Right cardiac atrium (tissue), 5 donors: Measurements from ENCODE around the gene PACS2. TPM values are rescaled to one million over a fixed set of nuclear protein-coding genes. Genes with fewer than 3 reads are reported as not detected.
"Not testable (repeated sequence)": the region's sequence is repeated elsewhere in the genome, so short reads cannot be mapped to it uniquely, and the experiment has no call there.

Experiments used
- ATAC-seq, 2 donors: fragments of 200-7000 bp; cut with Tn5 transposase; one replicate each; pipeline versions ENCODE4 v1.8.0 to v1.9.1; 2020; ENCODE audit warnings: moderate library complexity in 2 of 2, mild to moderate bottlenecking in 1 of 2
- DNase-seq, 3 donors: peaks; one replicate each; pipeline ENCODE4 v3.0.0-alpha.2; 2020
- H3K27ac ChIP-seq: one replicate; pipeline ENCODE4 v1.5.1; 2013; ENCODE audit warnings: mild to moderate bottlenecking, low read length, control low read depth, moderate library complexity
- H3K27me3 ChIP-seq: one replicate; pipeline ENCODE4 v1.6.1; 2013; ENCODE audit not compliant: control insufficient read depth, insufficient read depth
- H3K4me1 ChIP-seq: one replicate; pipeline ENCODE4 v1.6.1; 2013; ENCODE audit warnings: low read length; ENCODE audit not compliant: control insufficient read depth, insufficient read depth
- H3K4me3 ChIP-seq: one replicate; pipeline ENCODE4 v1.5.1; 2013; ENCODE audit warnings: low read length, control low read depth
- H3K9me3 ChIP-seq: one replicate; pipeline ENCODE4 v1.6.1; 2013; ENCODE audit warnings: low read length; ENCODE audit not compliant: control insufficient read depth
- WGBS: extraction: QIAGEN DNeasy Blood & Tissue Kit; methylation state at CpG from one replicate; pipeline ENCODE4 v1.1.7; 2013; 5-methylcytosine and 5-hydroxymethylcytosine counted together
- intact Hi-C, 4 donors: fragments of 100-400 bp; cut with DNase I; formaldehyde crosslinking; loops; one replicate each; pipeline versions ENCODE4 v1.11.0 to v1.14.0; 2022 to 2023
- polyA plus RNA-seq: library from polyadenylated mRNA; stranded (reverse); fragments of 200-250 nt; gene quantifications from one replicate; pipeline ENCODE4 v1.2.3, GENCODE V29; 2013
- total RNA-seq, 4 donors: library from RNA; stranded (reverse); fragmentation: NEBNext Ultra II Directional; extraction: Animal tissue kit (Norgen Biotek cat#: 25700); gene quantifications; one replicate each; pipeline ENCODE4 v1.2.1, GENCODE V29; 2021
- donor health status: healthy with polysubstance abuse.
- donor health status: DM: no; HTN: yes; CAD: no.
- donor health status: DM: no; HTN: no; CAD: no.
- donor health status: DM: no; HTN: yes; CAD: no; lungs with severe emphysema.
- donor health status: DM: yes; HTN: yes; CAD: no.

The PACS2 gene
- total and polyA plus RNA-seq, 5 donors, result 50.6 to 67.0 (median 63.0) TPM

- WGBS, result 50% methylated on average over 2 of the region's 4 CpGs
- H3K27me3 ChIP-seq, H3K4me3 ChIP-seq, ATAC-seq, DNase-seq, H3K9me3 ChIP-seq, H3K27ac ChIP-seq, intact Hi-C loops, H3K4me1 ChIP-seq: not testable (repeated sequence)
Observed at GRCh38 chr14:105277448-105277847, 37.1 kb upstream of the PACS2 start.

DNA sequence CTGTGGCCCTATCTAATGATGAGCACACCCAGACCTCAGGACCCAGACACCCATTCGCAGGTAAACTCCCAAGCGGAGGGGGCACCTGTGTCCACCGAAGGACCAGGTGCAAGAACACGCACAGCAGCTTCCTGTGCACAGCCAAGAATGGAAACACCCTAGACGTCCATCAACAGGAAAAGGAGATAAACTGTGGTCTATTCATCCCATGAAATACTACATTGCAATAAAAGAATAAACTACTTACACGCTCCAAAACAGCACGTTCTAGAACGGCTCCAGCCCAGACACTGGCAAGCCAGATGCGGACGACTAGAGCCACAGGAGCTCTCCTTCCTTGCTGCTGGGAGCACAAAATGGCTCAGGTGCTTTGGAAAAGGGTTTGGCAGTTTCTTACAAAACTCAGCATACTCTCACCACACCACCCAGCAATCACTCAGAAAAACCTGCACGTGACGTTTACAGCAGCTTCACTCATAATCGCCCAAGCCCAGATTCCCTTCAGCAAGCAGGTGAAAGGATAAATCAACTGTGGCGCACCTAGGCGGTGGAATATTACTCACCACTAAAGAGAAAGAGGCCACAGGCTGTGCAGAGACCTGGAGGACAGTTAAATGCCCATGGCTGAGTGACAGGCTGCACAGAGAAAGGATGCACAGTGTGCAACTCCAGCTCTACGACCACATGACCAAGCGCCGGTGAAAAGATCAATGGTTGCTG, 34.7 kb upstream of the PACS2 start:
- H3K4me1 ChIP-seq, result no peaks in the 10 kb centered on the region
- H3K27me3 ChIP-seq, result no peaks in the 10 kb centered on the region
- WGBS, result 89% methylated on average over 18 of the region's 18 CpGs
- no peak for ATAC-seq
- H3K27ac ChIP-seq, result no peak overlapping the region
- no peak for DNase-seq
- no peak overlapping the region for H3K4me3 ChIP-seq
- no peaks in the 10 kb centered on the region for H3K9me3 ChIP-seq
- intact Hi-C loops, result loop anchor here in 2 of 4 donors (5.0 to 10.0 kb wide), 3 partner anchors 73 to 185 kb away; no protein-coding TSS in a partner anchor

DNA sequence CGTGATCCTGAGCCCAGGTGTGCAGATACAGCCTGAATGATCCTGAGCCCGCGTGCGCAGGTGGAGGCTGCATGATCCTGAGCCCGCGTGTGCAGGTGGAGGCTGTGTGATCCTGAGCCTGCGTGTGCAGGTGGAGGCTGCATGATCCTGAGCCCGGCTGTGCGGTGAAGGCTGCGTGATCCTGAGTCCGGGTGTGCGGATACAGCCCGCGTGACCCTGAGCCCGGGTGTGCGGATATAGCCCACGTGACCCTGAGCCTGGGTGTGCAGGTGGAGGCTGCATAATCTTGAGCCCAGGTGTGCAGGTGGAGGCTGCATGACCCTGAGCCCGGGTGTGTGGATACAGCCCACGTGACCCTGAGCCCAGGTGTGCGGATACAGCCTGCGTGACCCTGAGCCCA, 34.0 kb upstream of the PACS2 start:
- WGBS, result 96% methylated on average over 21 of the region's 21 CpGs
- no peak for DNase-seq
- H3K27me3 ChIP-seq, result no peaks in the 10 kb centered on the region
- intact Hi-C loops, result loop anchor here in 2 of 4 donors (5.0 to 10.0 kb wide), 3 partner anchors 73 to 186 kb away; no protein-coding TSS in a partner anchor
- H3K9me3 ChIP-seq, result no peaks in the 10 kb centered on the region
- no peak overlapping the region for H3K4me3 ChIP-seq
- no peak for ATAC-seq
- no peak overlapping the region for H3K27ac ChIP-seq
- no peaks in the 10 kb centered on the region for H3K4me1 ChIP-seq

GRCh38 chr14:105281371-105282097, 33.0 kb upstream of the PACS2 start:
- Histone ChIP-seq H3K4me3 (no peak overlapping the region), H3K4me1 (no peaks in the 10 kb centered on the region), H3K27ac (no peak overlapping the region), H3K9me3 (no peaks in the 10 kb centered on the region), H3K27me3 (no peaks in the 10 kb centered on the region)
- ATAC-seq (no peak), DNase-seq (no peak)
- intact Hi-C loops, result loop anchor here in 2 of 4 donors (5.0 to 10.0 kb wide), 3 partner anchors 74 to 187 kb away; no protein-coding TSS in a partner anchor
- 67% methylated on average over 23 of the region's 23 CpGs for WGBS

- ATAC-seq (no peak), DNase-seq (no peak)
- intact Hi-C loops, result loop anchor here in 2 of 4 donors (5.0 to 10.0 kb wide), 3 partner anchors 75 to 187 kb away; no protein-coding TSS in a partner anchor
- Histone ChIP-seq H3K27me3 (no peaks in the 10 kb centered on the region), H3K9me3 (no peaks in the 10 kb centered on the region), H3K4me1 (no peaks in the 10 kb centered on the region), H3K4me3 (no peak overlapping the region), H3K27ac (no peak overlapping the region)
- WGBS, result 78% methylated on average over 16 of the region's 16 CpGs
Observed at GRCh38 chr14:105282098-105282725, 32.3 kb upstream of the PACS2 start.

DNA sequence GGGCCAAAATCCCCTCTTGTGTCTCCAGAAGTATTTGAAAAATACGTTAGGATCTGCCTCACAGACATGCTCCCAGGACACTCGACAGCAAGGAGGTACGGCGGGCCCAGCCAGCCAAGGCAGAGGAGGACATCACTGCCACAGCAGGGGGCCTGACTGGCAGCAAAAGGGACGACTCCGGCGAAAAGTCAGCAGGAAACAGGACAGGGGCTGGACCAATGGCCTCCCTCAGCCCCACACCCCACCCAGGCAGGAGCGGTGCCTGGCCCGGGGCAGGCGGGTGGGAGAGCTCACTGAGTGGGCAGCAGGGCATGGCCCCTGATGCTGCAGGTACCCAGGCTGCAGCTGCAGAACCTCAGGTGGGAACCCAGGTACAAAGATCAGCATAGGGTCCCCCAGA, 31.5 kb upstream of the PACS2 start:
- Histone ChIP-seq H3K27me3 (no peaks in the 10 kb centered on the region), H3K4me3 (no peak overlapping the region), H3K4me1 (no peaks in the 10 kb centered on the region), H3K9me3 (no peaks in the 10 kb centered on the region), H3K27ac (no peak overlapping the region)
- DNase-seq (no peak), ATAC-seq (peak in 1 of 2 donors; percentile 10)
- WGBS, result 77% methylated on average over 10 of the region's 10 CpGs
- intact Hi-C loops, result loop anchor here in 2 of 4 donors (5.0 to 10.0 kb wide), 3 partner anchors 76 to 188 kb away; no protein-coding TSS in a partner anchor

DNA sequence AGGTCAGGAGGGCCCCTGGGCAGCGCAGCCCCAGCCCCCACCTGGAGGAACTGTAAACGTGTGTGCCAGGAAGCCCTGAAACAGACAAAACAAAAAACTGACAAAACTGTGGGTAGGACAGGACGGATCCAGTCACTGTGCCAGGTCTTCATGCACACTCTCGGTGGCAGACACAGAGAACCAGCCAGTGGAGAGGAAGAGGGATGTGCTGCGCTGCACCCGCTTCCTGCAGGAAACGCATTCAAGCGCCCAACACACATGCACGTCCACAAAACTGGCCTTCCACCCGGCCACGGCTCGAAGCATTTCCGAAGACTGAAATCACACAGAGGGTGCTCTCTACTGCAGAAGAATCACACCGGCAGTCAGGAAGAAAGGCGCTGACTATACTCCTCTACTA, 30.6 kb upstream of the PACS2 start:
- 57% methylated on average over 15 of the region's 15 CpGs for WGBS
- Histone ChIP-seq H3K9me3 (no peaks in the 10 kb centered on the region), H3K4me3 (no peak overlapping the region), H3K4me1 (no peaks in the 10 kb centered on the region), H3K27ac (no peak overlapping the region), H3K27me3 (no peaks in the 10 kb centered on the region)
- DNase-seq (no peak), ATAC-seq (no peak)
- intact Hi-C loops, result loop anchor here in 2 of 4 donors (5.0 to 10.0 kb wide), 3 partner anchors 77 to 189 kb away; no protein-coding TSS in a partner anchor

- Histone ChIP-seq H3K4me1 (no peaks in the 10 kb centered on the region), H3K27me3 (no peaks in the 10 kb centered on the region), H3K9me3 (no peaks in the 10 kb centered on the region), H3K27ac (no peak overlapping the region), H3K4me3 (no peak overlapping the region)
- 89% methylated on average over 8 of the region's 8 CpGs for WGBS
- DNase-seq (no peak), ATAC-seq (no peak)
- intact Hi-C loops, result loop anchor here in 1 of 4 donors (10.0 kb wide), 2 partner anchors 80 to 190 kb away; no protein-coding TSS in a partner anchor
Observed at GRCh38 chr14:105285174-105285573, 29.4 kb upstream of the PACS2 start.

DNA sequence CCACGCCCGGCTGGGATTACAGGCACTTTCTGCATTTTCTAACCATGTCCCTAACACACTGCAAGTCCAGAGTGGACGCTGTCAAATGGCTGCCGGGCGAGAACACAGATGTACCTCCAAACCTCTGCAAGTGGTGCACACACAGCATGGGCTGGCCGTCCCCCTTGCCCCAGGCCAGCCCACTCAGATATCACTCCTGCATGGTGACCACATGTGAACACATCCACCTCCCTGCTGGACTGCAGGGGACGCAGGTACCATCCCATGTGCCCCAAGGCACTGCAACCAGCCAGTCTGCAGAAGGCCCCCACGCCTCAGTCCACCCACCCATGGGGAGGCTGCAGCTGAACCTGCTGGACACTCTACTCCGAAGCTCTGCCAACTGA, 27.8 kb upstream of the PACS2 start:
- H3K9me3 ChIP-seq, result no peaks in the 10 kb centered on the region
- WGBS, result 93% methylated on average over 9 of the region's 9 CpGs
- no peak for ATAC-seq
- no peak overlapping the region for H3K4me3 ChIP-seq
- no peak overlapping the region for H3K27ac ChIP-seq
- H3K4me1 ChIP-seq, result no peaks in the 10 kb centered on the region
- no peak for DNase-seq
- H3K27me3 ChIP-seq, result no peaks in the 10 kb centered on the region
- intact Hi-C loops, result loop anchor here in 1 of 4 donors (10.0 kb wide), 2 partner anchors 82 to 192 kb away; no protein-coding TSS in a partner anchor

- no peaks in the 10 kb centered on the region for H3K9me3 ChIP-seq
- 83% methylated on average over 24 of the region's 24 CpGs for WGBS
- H3K27ac ChIP-seq, result no peak overlapping the region
- H3K4me3 ChIP-seq, result no peak overlapping the region
- H3K4me1 ChIP-seq, result no peaks in the 10 kb centered on the region
- no peak for DNase-seq
- no peaks in the 10 kb centered on the region for H3K27me3 ChIP-seq
- no peak for ATAC-seq
- intact Hi-C loops, result loop anchor here in 1 of 4 donors (10.0 kb wide), 2 partner anchors 83 to 193 kb away; no protein-coding TSS in a partner anchor
Observed at GRCh38 chr14:105287249-105288102, 27.1 kb upstream of the PACS2 start.
